ENCODE measurements around the gene BMP15. TPM values are rescaled to one million over a fixed set of nuclear protein-coding genes. Genes with fewer than 3 reads are reported as not detected.

Gene BMP15
- total RNA-seq, 4 donors from 2014 or later = not detected

DNA sequence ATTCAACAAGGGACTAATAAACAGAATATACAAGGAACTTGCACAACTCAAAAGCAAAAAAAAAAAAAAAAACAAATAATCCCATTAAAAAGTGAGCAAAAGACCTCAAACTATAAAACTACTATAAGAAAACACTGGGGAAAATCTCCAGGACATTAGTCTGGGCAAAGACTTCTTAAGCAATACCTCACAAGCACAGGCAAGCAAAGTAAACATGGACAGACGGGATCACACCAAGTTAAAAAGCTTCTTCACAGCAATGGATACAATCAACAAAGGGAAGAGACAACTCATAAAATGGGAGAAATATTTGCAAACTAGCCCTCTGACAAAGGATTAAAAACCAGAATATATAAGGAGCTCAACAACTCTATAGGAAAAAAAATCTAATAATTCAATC lies 17.1 kb upstream of the BMP15 start:
- H3K4me3 ChIP-seq = no peak overlapping the region
- H3K9me3 ChIP-seq = peaks cover 0 to 3% (median 0%) of the 10 kb centered on the region in 3 donors
- H3K27me3 ChIP-seq = no peaks in the 10 kb centered on the region
- 0% methylated on average over 1 of the region's 1 CpG for WGBS, 2 donors
- no peak for DNase-seq
- intact Hi-C loops (cut with DNase I) = no loop called here
- no peaks in the 10 kb centered on the region for H3K4me1 ChIP-seq
- no peak for TF ChIP-seq POLR2A (IDR thresholded peaks at IDR 0.05)
- H3K27ac ChIP-seq = no peak overlapping the region
- no peaks in the 10 kb centered on the region for H3K36me3 ChIP-seq

DNA sequence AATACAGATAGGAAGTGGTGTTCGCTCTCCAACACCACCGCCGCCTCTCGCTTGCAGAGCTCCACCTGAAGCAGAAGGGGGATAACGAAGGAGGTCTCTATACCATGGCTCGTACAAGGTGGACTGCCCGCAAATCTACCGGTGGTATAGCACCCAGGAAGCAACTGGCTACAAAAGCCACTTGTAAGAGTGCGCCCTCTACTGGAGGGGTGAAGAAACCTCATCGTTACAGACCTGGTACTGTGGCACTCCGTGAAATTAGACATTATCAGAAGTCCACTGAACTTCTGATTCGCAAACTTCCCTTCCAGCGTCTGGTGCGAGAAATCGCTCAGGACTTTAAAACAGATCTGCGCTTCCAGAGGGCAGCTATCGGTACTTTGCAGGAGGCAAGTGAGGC lies 5.2 kb upstream of the BMP15 start:
- Histone ChIP-seq H3K4me3 (no peak overlapping the region), H3K27ac (no peak overlapping the region), H3K9me3 (no peaks in the 10 kb centered on the region), H3K4me1 (no peaks in the 10 kb centered on the region), H3K36me3 (no peaks in the 10 kb centered on the region), H3K27me3 (no peaks in the 10 kb centered on the region)
- 81 to 84% methylated on average over 6 to 17 of the region's 17 CpGs for WGBS, 2 donors
- no peak for DNase-seq
- intact Hi-C loops (cut with DNase I) = no loop called here
- no peak for TF ChIP-seq POLR2A (IDR thresholded peaks at IDR 0.05)
- TF ChIP-seq, protein P1, sequence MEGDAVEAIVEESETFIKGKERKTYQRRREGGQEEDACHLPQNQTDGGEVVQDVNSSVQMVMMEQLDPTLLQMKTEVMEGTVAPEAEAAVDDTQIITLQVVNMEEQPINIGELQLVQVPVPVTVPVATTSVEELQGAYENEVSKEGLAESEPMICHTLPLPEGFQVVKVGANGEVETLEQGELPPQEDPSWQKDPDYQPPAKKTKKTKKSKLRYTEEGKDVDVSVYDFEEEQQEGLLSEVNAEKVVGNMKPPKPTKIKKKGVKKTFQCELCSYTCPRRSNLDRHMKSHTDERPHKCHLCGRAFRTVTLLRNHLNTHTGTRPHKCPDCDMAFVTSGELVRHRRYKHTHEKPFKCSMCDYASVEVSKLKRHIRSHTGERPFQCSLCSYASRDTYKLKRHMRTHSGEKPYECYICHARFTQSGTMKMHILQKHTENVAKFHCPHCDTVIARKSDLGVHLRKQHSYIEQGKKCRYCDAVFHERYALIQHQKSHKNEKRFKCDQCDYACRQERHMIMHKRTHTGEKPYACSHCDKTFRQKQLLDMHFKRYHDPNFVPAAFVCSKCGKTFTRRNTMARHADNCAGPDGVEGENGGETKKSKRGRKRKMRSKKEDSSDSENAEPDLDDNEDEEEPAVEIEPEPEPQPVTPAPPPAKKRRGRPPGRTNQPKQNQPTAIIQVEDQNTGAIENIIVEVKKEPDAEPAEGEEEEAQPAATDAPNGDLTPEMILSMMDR (IDR thresholded peaks at IDR 0.05) = peak in 4 of 6 experiments; percentile 12 to 39 (median 28)

DNA sequence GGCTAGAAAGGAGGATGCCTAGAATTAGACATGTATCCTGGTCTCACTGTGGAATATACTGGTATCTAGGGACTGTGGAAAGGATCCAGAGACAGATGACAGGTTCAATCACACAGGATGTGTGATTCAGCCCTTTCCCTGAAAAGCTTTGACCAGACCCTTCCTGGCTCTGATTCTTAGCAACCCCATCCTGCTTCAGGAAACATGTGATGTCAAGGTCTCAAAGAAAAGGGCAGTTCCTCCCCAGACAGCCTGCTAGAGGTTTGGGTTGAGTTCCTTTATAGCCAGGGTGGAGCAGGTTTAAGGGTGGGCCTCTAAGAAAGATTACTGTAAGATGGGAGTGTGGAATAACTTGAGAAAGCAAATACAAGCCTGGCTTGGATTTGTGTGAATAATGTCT lies 3.0 kb downstream of the BMP15 start:
- no peak for DNase-seq
- H3K36me3 ChIP-seq = no peaks in the 10 kb centered on the region
- H3K4me3 ChIP-seq = no peak overlapping the region
- H3K27ac ChIP-seq = no peak overlapping the region
- no peaks in the 10 kb centered on the region for H3K27me3 ChIP-seq
- TF ChIP-seq, protein P1 (IDR thresholded peaks at IDR 0.05) = no peak
- no peak for TF ChIP-seq POLR2A (IDR thresholded peaks at IDR 0.05)
- H3K4me1 ChIP-seq = no peaks in the 10 kb centered on the region
- intact Hi-C loops (cut with DNase I) = no loop called here
- no peaks in the 10 kb centered on the region for H3K9me3 ChIP-seq

DNA sequence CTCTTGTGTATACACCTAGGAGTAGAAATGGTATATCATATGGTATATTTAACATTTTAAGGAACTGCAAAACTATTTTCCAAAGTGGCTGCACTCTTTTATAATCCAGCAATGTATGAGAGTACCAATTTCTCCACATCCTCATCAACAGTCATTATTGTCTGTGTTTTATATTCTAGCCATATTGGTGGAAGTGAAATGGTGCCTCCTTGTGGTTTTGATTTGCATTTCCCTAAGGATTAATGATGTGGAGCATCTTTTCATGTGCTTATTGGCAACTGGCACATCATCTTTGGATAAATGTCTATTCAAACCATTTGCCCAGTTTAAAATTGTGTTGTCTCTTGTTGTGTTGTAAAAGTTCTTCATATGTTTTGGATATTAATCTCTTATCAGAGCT lies 9.6 kb downstream of the BMP15 start:
- DNase-seq = no peak
- Histone ChIP-seq H3K27ac (no peak overlapping the region), H3K9me3 (no peaks in the 10 kb centered on the region), H3K27me3 (no peaks in the 10 kb centered on the region), H3K4me3 (no peak overlapping the region), H3K36me3 (no peaks in the 10 kb centered on the region), H3K4me1 (no peaks in the 10 kb centered on the region)
- TF ChIP-seq, protein P1 (IDR thresholded peaks at IDR 0.05) = peak in 4 of 6 experiments; percentile 11 to 53 (median 24)
- TF ChIP-seq POLR2A (IDR thresholded peaks at IDR 0.05) = no peak
- intact Hi-C loops (cut with DNase I) = no loop called here

DNA sequence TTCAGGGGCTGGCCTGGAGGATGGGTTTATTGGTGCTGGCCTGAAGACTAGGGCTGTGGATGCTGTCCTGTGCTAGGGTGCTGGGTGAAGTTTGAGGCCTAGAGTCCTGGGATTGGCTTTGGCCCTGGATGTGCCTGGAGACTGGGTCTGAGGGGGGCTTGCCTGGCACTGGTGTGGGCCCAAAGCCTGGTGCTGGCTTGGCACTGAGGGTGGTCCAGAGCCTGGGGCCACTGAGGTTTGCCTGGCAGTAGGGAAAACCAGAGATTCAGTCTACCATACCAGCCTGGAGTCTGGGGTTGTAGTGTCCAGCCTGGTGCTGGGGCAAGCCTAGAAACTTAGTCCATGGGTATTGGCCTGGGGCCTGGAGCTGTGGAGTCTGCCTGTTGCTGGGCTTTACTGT lies 16.6 kb downstream of the BMP15 start:
- no peaks in the 10 kb centered on the region for H3K27me3 ChIP-seq
- H3K4me3 ChIP-seq = no peak overlapping the region
- TF ChIP-seq, protein P1 (IDR thresholded peaks at IDR 0.05) = no peak
- no peak for TF ChIP-seq POLR2A (IDR thresholded peaks at IDR 0.05)
- H3K36me3 ChIP-seq = no peaks in the 10 kb centered on the region
- no peaks in the 10 kb centered on the region for H3K4me1 ChIP-seq
- no peaks in the 10 kb centered on the region for H3K9me3 ChIP-seq
- no peak overlapping the region for H3K27ac ChIP-seq
- intact Hi-C loops (cut with DNase I) = no loop called here
- no peak for DNase-seq

DNA sequence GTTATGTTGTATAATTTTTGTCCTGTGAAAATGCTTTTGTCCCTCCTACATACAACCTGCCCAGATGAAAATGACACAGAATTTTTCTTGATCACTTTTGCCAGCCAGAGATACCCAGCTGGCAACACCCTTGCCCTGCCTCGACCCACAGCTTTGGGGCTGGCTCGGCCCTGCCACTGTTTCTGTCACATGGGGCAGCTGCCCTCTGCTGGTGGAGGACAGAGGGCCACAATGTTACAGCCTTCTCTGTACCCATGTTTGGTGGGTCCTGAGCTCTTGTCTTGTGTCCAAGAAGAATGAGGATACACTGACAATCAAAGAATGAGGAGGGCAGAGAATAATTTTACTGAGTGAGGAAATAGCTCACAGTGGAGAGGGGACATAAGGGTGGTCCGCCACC lies 31.1 kb downstream of the BMP15 start:
- no peaks in the 10 kb centered on the region for H3K36me3 ChIP-seq
- no peak for TF ChIP-seq POLR2A (IDR thresholded peaks at IDR 0.05)
- TF ChIP-seq, protein P1 (IDR thresholded peaks at IDR 0.05) = peak in 4 of 6 experiments; percentile 7 to 29 (median 24)
- WGBS, 2 donors = 67% methylated on average over 1 of the region's 3 CpGs
- intact Hi-C loops (cut with DNase I) = no loop called here
- no peak for DNase-seq
- no peaks in the 10 kb centered on the region for H3K9me3 ChIP-seq
- H3K4me1 ChIP-seq = no peaks in the 10 kb centered on the region
- H3K27ac ChIP-seq = no peak overlapping the region
- H3K4me3 ChIP-seq = no peak overlapping the region
- no peaks in the 10 kb centered on the region for H3K27me3 ChIP-seq

Measured in esophagus squamous epithelium (tissue), 5 donors.